ENCODE data around the gene PRSS53. TPM values are rescaled to one million over a fixed set of nuclear protein-coding genes. Genes with fewer than 3 reads are reported as not detected.

The PRSS53 gene
- total RNA-seq, 1 experiment from 2014 or later: 2.8 TPM

DNA sequence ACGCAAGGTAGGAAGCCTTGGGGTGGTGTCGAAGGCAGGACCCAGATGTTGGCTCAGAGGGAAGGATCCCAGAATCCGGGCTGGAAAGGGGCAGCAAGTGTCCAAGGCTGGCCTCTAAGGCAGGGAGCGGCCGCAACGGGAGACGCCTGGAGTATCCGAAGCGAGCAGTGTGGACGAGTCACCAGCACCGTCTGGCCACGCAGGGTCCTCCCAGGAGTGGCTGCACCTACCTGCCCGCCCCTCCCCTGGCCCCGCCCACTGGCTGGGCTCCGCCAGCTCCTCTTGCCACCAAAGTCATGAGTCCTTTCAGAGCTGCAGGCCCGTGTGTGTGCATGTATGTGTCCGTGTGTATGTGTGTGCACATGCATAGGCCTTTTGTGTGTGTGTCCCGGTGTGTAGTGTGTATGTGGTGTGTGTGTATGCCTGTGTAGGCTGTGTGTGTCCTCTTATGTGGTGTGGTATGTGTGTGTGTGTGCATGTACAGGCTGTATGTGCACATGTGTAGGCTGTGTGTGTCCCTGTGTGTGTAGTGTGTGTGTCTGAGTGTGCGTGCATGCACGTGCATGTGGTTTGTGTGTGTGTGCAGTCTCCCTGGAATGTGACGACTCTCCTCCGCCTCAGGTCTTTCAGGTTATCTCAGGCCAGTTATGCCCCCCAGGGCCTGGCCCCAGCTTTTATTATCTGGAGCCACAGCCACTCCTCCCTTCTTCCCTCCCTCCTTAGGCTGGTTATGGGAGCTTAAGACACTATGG is 47.0 kb upstream of the PRSS53 start, which contains the start of gene PRSS8:
Gene PRSS8, minus strand, starts transcription at position 193 of the 752 bp plus-strand sequence. CDS start 229 bp downstream, outside the sequence.
- Histone ChIP-seq H3K23me2 (ENCODE audit: insufficient read length, low read depth, low read length, poor library complexity, severe bottlenecking) (peaks cover 5% of the 10 kb centered on the region), H4K5ac (ENCODE audit: insufficient read length, low read depth, low read length) (no peak within 1 kb of the TSS), H3T11ph (ENCODE audit: low read length) (no peak within 1 kb of the TSS), H3K23ac (ENCODE audit: insufficient read length, low read depth, low read length) (no peak within 1 kb of the TSS), H2BK15ac (ENCODE audit: low read depth, low read length) (no peak within 1 kb of the TSS; the same call in 1 of the 2 replicates), H3K27ac (ENCODE audit: insufficient read length, low read depth, low read length) (no peak within 1 kb of the TSS), H3K9me3 (ENCODE audit: control insufficient read depth, low read depth, low read length) (no peaks in the 10 kb centered on the region), H2BK120ac (ENCODE audit: low read depth, low read length, poor library complexity, severe bottlenecking) (no peak within 1 kb of the TSS), H4K8ac (replicated peaks; ENCODE audit: insufficient read length, low read depth, low read length) (no peak within 1 kb of the TSS), H2BK5ac (ENCODE audit: insufficient read length, low read length) (no peak within 1 kb of the TSS), H3K4me1 (ENCODE audit: insufficient read depth, low read length) (peaks cover 15% of the 10 kb centered on the region; the same call in 1 of the 2 replicates), H3K4ac (ENCODE audit: low read depth, low read length) (no peak within 1 kb of the TSS; the same call in 1 of the 2 replicates), H2BK12ac (ENCODE audit: insufficient read length, low read depth, low read length) (no peak within 1 kb of the TSS), H3K4me2 (ENCODE audit: insufficient read depth, insufficient read length, low read length) (peak within 1 kb of the TSS; percentile 38), H3K56ac (ENCODE audit: insufficient read length, low read depth, low read length) (no peak within 1 kb of the TSS), H3K27me3 (ENCODE audit: insufficient read depth, low read length) (no peaks in the 10 kb centered on the region), H2AK5ac (ENCODE audit: insufficient read length, low read length) (no peak within 1 kb of the TSS), H3K9ac (ENCODE audit: extremely low read depth, insufficient read length, low read length) (peak within 1 kb of the TSS; percentile 81), H3K18ac (ENCODE audit: insufficient read length, low read depth, low read length) (peak within 1 kb of the TSS; percentile 89), H2BK20ac (ENCODE audit: low read depth, low read length, poor library complexity, severe bottlenecking) (no peak within 1 kb of the TSS), H4K91ac (ENCODE audit: insufficient read length, low read depth, low read length) (no peak within 1 kb of the TSS), H2AFZ (ENCODE audit: low read length) (no peak within 1 kb of the TSS), H4K20me1 (ENCODE audit: control insufficient read depth, insufficient read depth, insufficient read length) (no peaks in the 10 kb centered on the region), H3K14ac (ENCODE audit: insufficient read depth, low read length) (0 out of 2 replicates have a peak within 1 kb of the TSS, but pooled peaks have one; percentile 56), H3K79me1 (ENCODE audit: insufficient read depth, low read depth, low read length, poor library complexity, severe bottlenecking) (peaks cover 5% of the 10 kb centered on the region), H3K79me2 (ENCODE audit: insufficient read depth, low read length) (peaks cover 4% of the 10 kb centered on the region; the same call in 1 of the 2 replicates)
- Mint-ChIP-seq H3K27ac (peak within 1 kb of the TSS; percentile 95 to 99 (median 97)), H3K27me3 (ENCODE audit: low read depth) (no peaks in the 10 kb centered on the region), H3K36me3 (ENCODE audit: insufficient read depth in 1 of 3, low read depth in 3 of 3) (peaks cover 24 to 30% (median 27%) of the 10 kb centered on the region in 3 experiments), H3K4me1 (peaks cover 54 to 67% of the 10 kb centered on the region in 2 experiments), H3K4me3 (peak within 1 kb of the TSS; percentile 81 to 92), H3K9me3 (no peaks in the 10 kb centered on the region; a peak in 1 of 5 replicates)
- DNase-seq: peak; percentile 75
- TF ChIP-seq, protein P1, sequence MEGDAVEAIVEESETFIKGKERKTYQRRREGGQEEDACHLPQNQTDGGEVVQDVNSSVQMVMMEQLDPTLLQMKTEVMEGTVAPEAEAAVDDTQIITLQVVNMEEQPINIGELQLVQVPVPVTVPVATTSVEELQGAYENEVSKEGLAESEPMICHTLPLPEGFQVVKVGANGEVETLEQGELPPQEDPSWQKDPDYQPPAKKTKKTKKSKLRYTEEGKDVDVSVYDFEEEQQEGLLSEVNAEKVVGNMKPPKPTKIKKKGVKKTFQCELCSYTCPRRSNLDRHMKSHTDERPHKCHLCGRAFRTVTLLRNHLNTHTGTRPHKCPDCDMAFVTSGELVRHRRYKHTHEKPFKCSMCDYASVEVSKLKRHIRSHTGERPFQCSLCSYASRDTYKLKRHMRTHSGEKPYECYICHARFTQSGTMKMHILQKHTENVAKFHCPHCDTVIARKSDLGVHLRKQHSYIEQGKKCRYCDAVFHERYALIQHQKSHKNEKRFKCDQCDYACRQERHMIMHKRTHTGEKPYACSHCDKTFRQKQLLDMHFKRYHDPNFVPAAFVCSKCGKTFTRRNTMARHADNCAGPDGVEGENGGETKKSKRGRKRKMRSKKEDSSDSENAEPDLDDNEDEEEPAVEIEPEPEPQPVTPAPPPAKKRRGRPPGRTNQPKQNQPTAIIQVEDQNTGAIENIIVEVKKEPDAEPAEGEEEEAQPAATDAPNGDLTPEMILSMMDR (conservative IDR thresholded peaks at IDR 0.05): no peak
- WGBS (ENCODE audit: extremely low coverage, insufficient read length, low lambda C conversion rate): no CpG with 5 or more reads among the region's 22 CpGs

All from H9 (cell line).